Measurements from ENCODE around the gene AP1B1.

The AP1B1 gene

DNA sequence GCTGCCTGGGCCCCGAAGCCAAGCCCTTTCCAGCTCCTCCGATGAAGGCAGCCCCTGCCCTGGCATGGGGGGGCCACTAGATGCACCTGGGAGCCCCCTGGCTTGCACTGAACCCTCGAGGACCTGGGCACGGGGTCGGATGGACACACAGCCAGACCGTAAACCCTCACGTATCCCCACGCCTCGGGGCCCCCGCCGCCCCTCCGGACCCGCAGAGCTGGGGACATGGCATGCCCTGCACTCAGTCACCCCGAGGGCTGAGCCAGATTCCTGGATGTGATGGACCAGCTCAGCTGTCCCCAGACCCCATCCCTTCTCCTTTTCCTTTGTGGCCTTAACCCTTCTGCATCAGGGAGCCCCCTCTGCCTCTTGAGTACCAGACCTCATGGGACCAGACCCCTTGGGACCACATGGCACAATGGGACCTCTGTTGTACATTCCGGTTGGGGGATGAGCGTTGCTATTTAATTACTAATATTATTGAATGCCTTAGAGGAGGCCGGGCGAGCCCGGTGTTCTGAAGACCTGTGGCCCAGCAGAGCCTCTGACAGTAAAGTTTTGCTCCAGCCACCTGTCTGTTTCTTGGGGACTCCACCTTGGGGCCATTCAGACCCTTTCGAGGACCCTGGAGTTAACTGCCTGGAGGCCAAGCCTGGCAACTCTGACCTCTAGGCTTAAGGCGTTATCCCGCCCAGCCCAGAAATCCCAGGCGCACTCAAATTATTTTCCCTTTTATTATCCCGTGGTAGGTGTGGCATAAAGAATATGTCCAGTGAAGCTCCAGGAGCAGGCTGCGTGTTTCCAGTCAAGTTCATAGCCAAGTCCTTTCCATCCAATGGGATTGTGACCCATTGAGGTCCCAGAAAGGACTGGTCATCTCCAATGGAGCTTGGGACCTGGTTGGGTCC is 75.9 kb downstream of the AP1B1 start:
- in situ Hi-C loops (cut with MboI; ENCODE audit: low pct_unique_long_range_greater_than_20kb, low sequenced_read_pairs, unreplicated experiment), result no loop called here
- TF ChIP-seq, protein P1, sequence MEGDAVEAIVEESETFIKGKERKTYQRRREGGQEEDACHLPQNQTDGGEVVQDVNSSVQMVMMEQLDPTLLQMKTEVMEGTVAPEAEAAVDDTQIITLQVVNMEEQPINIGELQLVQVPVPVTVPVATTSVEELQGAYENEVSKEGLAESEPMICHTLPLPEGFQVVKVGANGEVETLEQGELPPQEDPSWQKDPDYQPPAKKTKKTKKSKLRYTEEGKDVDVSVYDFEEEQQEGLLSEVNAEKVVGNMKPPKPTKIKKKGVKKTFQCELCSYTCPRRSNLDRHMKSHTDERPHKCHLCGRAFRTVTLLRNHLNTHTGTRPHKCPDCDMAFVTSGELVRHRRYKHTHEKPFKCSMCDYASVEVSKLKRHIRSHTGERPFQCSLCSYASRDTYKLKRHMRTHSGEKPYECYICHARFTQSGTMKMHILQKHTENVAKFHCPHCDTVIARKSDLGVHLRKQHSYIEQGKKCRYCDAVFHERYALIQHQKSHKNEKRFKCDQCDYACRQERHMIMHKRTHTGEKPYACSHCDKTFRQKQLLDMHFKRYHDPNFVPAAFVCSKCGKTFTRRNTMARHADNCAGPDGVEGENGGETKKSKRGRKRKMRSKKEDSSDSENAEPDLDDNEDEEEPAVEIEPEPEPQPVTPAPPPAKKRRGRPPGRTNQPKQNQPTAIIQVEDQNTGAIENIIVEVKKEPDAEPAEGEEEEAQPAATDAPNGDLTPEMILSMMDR (IDR thresholded peaks at IDR 0.05; ENCODE audit: extremely low read depth, insufficient read depth, missing control alignments), result no peak
- DNase-seq (ENCODE audit: low spot score), result no peak

DNA sequence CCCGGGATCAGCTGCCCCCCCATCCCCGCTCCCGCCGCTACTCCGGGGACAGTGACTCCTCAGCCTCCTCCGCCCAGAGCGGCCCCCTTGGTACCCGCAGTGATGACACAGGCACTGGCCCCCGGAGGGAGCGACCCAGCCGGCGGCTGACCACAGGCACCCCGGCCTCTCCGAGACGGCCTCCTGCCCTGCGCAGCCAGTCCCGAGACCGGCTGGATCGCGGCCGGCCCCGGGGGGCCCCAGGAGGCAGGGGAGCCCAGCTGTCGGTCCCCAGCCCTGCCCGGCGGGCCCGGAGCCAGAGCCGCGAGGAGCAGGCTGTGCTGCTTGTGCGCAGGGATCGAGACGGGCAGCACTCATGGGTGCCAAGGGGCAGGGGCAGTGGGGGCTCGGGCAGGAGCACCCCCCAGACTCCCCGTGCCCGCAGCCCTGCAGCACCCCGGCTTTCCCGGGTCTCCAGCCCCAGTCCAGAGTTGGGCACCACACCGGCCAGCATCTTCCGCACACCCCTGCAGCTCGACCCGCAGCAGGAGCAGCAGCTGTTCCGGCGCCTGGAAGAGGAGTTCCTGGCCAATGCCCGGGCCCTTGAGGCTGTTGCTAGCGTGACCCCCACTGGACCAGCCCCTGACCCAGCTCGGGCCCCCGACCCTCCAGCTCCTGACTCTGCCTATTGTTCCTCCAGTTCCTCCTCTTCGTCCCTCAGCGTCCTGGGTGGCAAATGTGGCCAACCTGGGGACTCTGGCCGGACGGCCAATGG is 76.7 kb downstream of the AP1B1 start:
- in situ Hi-C loops (cut with MboI; ENCODE audit: low pct_unique_long_range_greater_than_20kb, low sequenced_read_pairs, unreplicated experiment), result no loop called here
- no peak for DNase-seq (ENCODE audit: low spot score)
- TF ChIP-seq, protein P1 (IDR thresholded peaks at IDR 0.05; ENCODE audit: extremely low read depth, insufficient read depth, missing control alignments), result no peak

DNA sequence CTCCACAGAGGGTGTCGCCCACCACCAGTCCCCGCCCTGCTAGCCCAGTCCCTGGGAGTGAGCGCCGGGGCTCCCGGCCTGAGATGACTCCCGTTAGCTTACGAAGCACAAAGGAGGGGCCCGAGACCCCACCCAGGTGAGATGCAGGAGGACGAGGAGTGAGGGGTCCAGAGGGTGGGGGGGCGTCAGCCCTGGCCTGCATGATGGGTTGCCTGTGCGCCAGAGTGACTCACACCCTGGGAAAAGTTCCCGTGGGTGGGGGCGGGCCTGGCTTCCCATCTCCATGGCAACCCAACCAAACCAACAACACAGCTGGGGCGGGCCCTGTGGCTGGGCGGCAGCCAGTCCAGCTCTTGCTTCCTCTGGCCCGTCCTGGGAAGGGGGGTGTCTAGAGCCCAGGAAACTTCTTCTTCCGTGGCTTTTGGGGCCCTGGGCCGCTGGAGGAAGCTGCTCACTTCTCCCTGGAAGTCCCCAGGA is 77.5 kb downstream of the AP1B1 start:
- TF ChIP-seq, protein P1 (IDR thresholded peaks at IDR 0.05; ENCODE audit: extremely low read depth, insufficient read depth, missing control alignments), result no peak

DNA sequence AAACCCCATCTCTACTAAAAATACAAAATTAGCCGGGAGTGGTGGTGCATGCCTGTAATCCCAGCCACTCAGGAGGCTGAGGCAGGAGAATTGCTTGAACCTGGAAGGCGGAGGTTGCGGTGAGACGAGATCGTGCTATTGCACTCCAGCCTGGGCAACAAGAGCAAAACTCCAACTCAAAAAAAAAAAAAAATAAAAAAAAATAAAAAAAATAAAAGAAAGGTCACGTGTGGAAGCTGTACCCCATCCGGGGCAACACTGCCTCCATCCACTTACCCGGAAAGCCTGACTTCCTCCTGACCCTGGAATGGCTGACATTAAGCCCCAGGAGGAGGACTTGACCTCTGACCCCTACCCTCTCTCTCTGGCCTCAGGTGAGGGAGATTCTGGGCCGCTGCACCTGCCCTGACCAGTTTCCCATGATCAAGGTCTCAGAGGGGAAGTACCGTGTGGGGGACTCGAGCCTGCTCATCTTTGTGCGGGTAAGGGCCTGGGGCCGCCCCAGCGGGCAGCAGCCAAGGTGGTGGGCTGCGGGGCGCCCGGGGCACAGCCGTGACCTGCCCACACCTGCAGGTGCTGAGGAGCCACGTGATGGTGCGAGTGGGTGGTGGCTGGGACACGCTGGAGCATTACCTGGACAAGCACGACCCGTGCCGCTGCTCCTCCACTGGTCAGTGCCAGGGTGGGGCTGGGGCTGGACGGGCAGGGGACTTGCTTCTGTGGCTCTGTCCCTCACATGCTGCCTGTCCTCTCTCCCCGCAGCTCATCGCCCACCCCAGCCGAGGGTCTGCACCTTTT is 78.1 kb downstream of the AP1B1 start:
- peak; percentile 48 for DNase-seq (ENCODE audit: low spot score)
- in situ Hi-C loops (cut with MboI; ENCODE audit: low pct_unique_long_range_greater_than_20kb, low sequenced_read_pairs, unreplicated experiment), result no loop called here
- TF ChIP-seq, protein P1 (IDR thresholded peaks at IDR 0.05; ENCODE audit: extremely low read depth, insufficient read depth, missing control alignments), result no peak

More for the DNA sequence above, 77.5 kb downstream of the AP1B1 start:
- DNase-seq (ENCODE audit: low spot score), result peak; percentile 93
- in situ Hi-C loops (cut with MboI; ENCODE audit: low pct_unique_long_range_greater_than_20kb, low sequenced_read_pairs, unreplicated experiment), result no loop called here

DNA sequence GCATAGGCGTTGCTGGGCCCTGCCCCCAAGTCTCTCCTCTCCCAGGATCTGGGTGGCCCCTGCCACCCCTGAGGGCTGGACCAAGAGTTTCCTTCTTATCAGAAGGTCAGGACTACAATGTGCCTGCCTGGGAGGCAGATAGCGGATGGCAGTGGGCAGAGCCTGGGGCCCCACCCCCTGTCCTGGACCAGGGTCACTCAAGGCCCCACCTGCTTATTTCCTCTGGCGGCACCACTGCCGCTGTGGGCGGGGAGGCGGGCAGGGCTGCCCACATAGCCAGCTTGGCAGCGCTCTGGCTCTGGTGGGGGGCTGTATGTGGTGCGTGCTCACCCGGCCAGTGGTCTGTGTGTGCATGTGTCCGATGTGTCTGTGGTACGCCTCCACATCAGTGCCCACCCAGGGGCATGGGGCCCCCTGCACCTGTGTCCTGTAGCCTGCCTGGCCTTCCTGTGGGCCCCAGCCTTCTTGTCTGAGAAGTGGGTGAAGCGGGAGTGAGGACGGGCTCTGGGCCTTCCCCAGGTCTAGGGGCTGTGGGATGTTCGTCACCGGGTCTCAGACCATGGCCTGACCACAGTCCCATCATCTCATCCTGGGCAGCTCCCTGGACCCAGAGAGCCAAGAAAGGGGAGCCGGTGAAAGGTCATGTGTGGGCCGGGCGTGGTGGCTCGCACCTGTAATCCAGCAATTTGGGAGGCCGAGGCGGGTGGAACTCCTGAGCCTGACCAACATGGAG is 78.9 kb downstream of the AP1B1 start:
- DNase-seq (ENCODE audit: low spot score), result peak; percentile 44
- TF ChIP-seq, protein P1 (IDR thresholded peaks at IDR 0.05; ENCODE audit: extremely low read depth, insufficient read depth, missing control alignments), result no peak
- in situ Hi-C loops (cut with MboI; ENCODE audit: low pct_unique_long_range_greater_than_20kb, low sequenced_read_pairs, unreplicated experiment), result no loop called here

Data from GM13977 (cell line).